B cell (primary cell): ENCODE data around the gene ECHDC1. TPM values are rescaled to one million over a fixed set of nuclear protein-coding genes. Genes with fewer than 3 reads are reported as not detected.

Source experiments
- ATAC-seq: fragments of 200-7000 bp; cut with Tn5 transposase; one replicate; pipeline ENCODE4 v1.10.0; 2021; ENCODE audit warnings: low read depth, mild to moderate bottlenecking, moderate number of reproducible peaks, moderate library complexity
- CTCF ChIA-PET: fragments of 350-600 bp; sonication (Branson Sonifier 250); formaldehyde crosslinking; loops from one replicate; lab custom pipeline; 2021; ENCODE audit warnings: antibody characterized with exemption, inconsistent platforms; lab: Charles Lee
- POLR2A ChIA-PET: fragments of 350-600 bp; sonication (Branson Sonifier 250); formaldehyde crosslinking; loops from one replicate; lab custom pipeline; 2021; ENCODE audit warnings: antibody characterized with exemption; lab: Charles Lee
- DNase-seq: peaks from one replicate; pipeline ENCODE4 v3.0.0; 2013
- H2AFZ ChIP-seq: 2 replicates; pipeline ENCODE4 v1.6.1; 2012; ENCODE audit warnings: mild to moderate bottlenecking, low read depth, low read length; ENCODE audit not compliant: insufficient read depth, poor library complexity, severe bottlenecking
- H3K27ac ChIP-seq, 2 donors: 1 replicate in 1 of 2; 2 replicates in 1 of 2; pipeline ENCODE4 v1.5.1; 2012 to 2013; ENCODE audit warnings: low read length in 2 of 2, mild to moderate bottlenecking in 2 of 2, moderate library complexity in 1 of 2
- H3K27me3 ChIP-seq, 4 experiments: fragments of 200-600 bp in 1 of 4; sonication (generic) in 1 of 4; replicated peaks in 1 of 4; 1 replicate in 2 of 4; 2 replicates in 2 of 4; pipeline versions ENCODE4 v1.6.1 to v1.7.0; 2013 to 2016; ENCODE audit warnings: low read length in 3 of 4, mild to moderate bottlenecking in 2 of 4, mixed read lengths in 1 of 4, moderate library complexity in 1 of 4; ENCODE audit not compliant: insufficient read depth in 4 of 4, control insufficient read depth in 3 of 4; ENCODE audit errors: control extremely low read depth in 1 of 4
- H3K36me3 ChIP-seq, 2 experiments: replicated peaks in 1 of 2; 1 replicate in 1 of 2; 2 replicates in 1 of 2; pipeline versions ENCODE4 v1.6.1 to v1.7.1; 2013; ENCODE audit warnings: low read length in 1 of 2; ENCODE audit not compliant: insufficient read depth in 2 of 2, control insufficient read depth in 1 of 2; ENCODE audit errors: control extremely low read depth in 1 of 2, extremely low read depth in 1 of 2
- H3K4me1 ChIP-seq, 2 donors: fragments of 200-600 bp in 1 of 2; sonication (generic) in 1 of 2; 1 replicate in 1 of 2; 2 replicates in 1 of 2; pipeline versions ENCODE4 v1.5.1 to v1.6.1; 2013 to 2017; ENCODE audit warnings: low read length in 2 of 2; ENCODE audit not compliant: control insufficient read depth in 2 of 2, insufficient read depth in 2 of 2
- H3K4me2 ChIP-seq: replicated peaks from 2 replicates; pipeline ENCODE3; 2012; ENCODE audit warnings: mild to moderate bottlenecking, low read depth, low read length; ENCODE audit not compliant: poor library complexity, severe bottlenecking
- H3K4me3 ChIP-seq, 5 experiments: fragments of 200-600 bp in 1 of 5; sonication (generic) in 1 of 5; 1 replicate in 3 of 5; 2 replicates in 2 of 5; pipeline versions ENCODE4 v1.5.1 to v1.7.0; 2011 to 2016; ENCODE audit warnings: low read length in 4 of 5, mild to moderate bottlenecking in 4 of 5, low read depth in 2 of 5, control low read depth in 1 of 5, moderate library complexity in 1 of 5; ENCODE audit not compliant: insufficient read depth in 1 of 5; ENCODE audit errors: control extremely low read depth in 1 of 5, extremely low read depth in 1 of 5
- H3K79me2 ChIP-seq: fragments of 200-600 bp; sonication (generic); one replicate; pipeline ENCODE4 v1.6.0; 2016; ENCODE audit warnings: low read length; ENCODE audit not compliant: control insufficient read depth, insufficient read depth
- H3K9ac ChIP-seq: fragments of 200-600 bp; sonication (generic); 2 replicates; pipeline ENCODE4 v1.6.1; 2017; ENCODE audit warnings: mild to moderate bottlenecking, low read length, moderate library complexity
- H3K9me3 ChIP-seq, 3 donors: one replicate each; pipeline versions ENCODE4 v1.6.1 to v1.7.1; 2013; ENCODE audit warnings: low read length in 2 of 3; ENCODE audit not compliant: control insufficient read depth in 2 of 3, insufficient read depth in 1 of 3; ENCODE audit errors: control extremely low read depth in 1 of 3
- H4K20me1 ChIP-seq: 2 replicates; pipeline ENCODE4 v1.6.0; 2012; ENCODE audit warnings: mild to moderate bottlenecking, low read length; ENCODE audit not compliant: insufficient read depth, control insufficient read depth, poor library complexity, severe bottlenecking
- H3K27ac Mint-ChIP-seq: one replicate; pipeline ENCODE4 v1.8.0; 2021; ENCODE audit warnings: mixed read lengths
- H3K27me3 Mint-ChIP-seq: one replicate; pipeline ENCODE4 v1.8.0; 2021; ENCODE audit warnings: mixed read lengths
- H3K4me1 Mint-ChIP-seq: one replicate; pipeline ENCODE4 v1.8.0; 2021; ENCODE audit warnings: mixed read lengths
- H3K4me3 Mint-ChIP-seq: one replicate; pipeline ENCODE4 v1.8.0; 2021; ENCODE audit warnings: mixed read lengths
- H3K9me3 Mint-ChIP-seq: one replicate; pipeline ENCODE4 v1.8.0; 2022; ENCODE audit warnings: mixed read lengths; ENCODE audit not compliant: insufficient read depth
- CTCF ChIP-seq: fragments of 200-600 bp; IDR thresholded peaks from one replicate; pipeline ENCODE4 v1.8.0; 2022; ENCODE audit warnings: antibody characterized with exemption, mild to moderate bottlenecking
- EZH2 ChIP-seq: IDR thresholded peaks from 2 replicates; pipeline ENCODE4 v1.6.1; 2012; ENCODE audit warnings: borderline replicate concordance, low read depth, mild to moderate bottlenecking, moderate library complexity, low read length; ENCODE audit not compliant: insufficient read depth, poor library complexity, severe bottlenecking
- WGBS: methylation state at CpG from one replicate; pipeline ENCODE4 v1.1.5; 2013; ENCODE audit warnings: missing lambda C conversion rate; ENCODE audit not compliant: insufficient coverage; 5-methylcytosine and 5-hydroxymethylcytosine counted together
- intact Hi-C: fragments of 100-400 bp; cut with micrococcal nuclease; formaldehyde crosslinking; loops from one replicate; pipeline ENCODE4 v1.10.0; 2022
- polyA plus RNA-seq: library from polyadenylated mRNA; depleted of rRNA; stranded (reverse); fragments of >200 nt; gene quantifications from 2 replicates; pipeline ENCODE4 v1.2.3, GENCODE V29; 2012
- total RNA-seq, 2 donors: library from RNA; stranded (reverse); fragments of 120-200 nt in 1 of 2; gene quantifications; 1 replicate in 1 of 2; 2 replicates in 1 of 2; pipeline versions ENCODE4 v1.2.3 to v1.2.4, GENCODE V29; 2013 to 2022

ECHDC1 gene
- total and polyA plus RNA-seq, 2 donors (not counting 1 experiment from before 2014, with no cell fraction given), result 26.9 to 60.0 TPM

GRCh38 chr6:127367023-127367375 lies 23.6 kb upstream of the ECHDC1 start:
- no peaks in the 10 kb centered on the region for H4K20me1 ChIP-seq
- Mint-ChIP-seq H3K27ac (no peak overlapping the region), H3K27me3 (no peaks in the 10 kb centered on the region), H3K9me3 (peaks cover 4% of the 10 kb centered on the region), H3K4me1 (no peaks in the 10 kb centered on the region), H3K4me3 (no peak overlapping the region)
- H2AFZ ChIP-seq, result no peak overlapping the region
- ATAC-seq, result no peak
- H3K36me3 ChIP-seq, result no peaks in the 10 kb centered on the region
- WGBS, result no CpG with 5 or more reads among the region's 1 CpG
- CTCF ChIA-PET, result no interaction called here
- POLR2A ChIA-PET, result no interaction called here
- intact Hi-C loops, result no loop called here
- no peaks in the 10 kb centered on the region for H3K4me1 ChIP-seq
- TF ChIP-seq CTCF, result no peak
- TF ChIP-seq EZH2, result no peak
- no peak overlapping the region for H3K4me3 ChIP-seq
- H3K79me2 ChIP-seq, result no peaks in the 10 kb centered on the region
- no peaks in the 10 kb centered on the region for H3K27me3 ChIP-seq
- H3K9me3 ChIP-seq, result peaks cover 0 to 2% (median 0%) of the 10 kb centered on the region in 3 donors
- no peak overlapping the region for H3K27ac ChIP-seq
- H3K4me2 ChIP-seq, result no peak overlapping the region
- no peak for DNase-seq
- H3K9ac ChIP-seq, result no peak overlapping the region

- H2AFZ ChIP-seq, result no peak overlapping the region
- POLR2A ChIA-PET, result interaction anchor here (0.6 kb wide), 1 partner anchor 25 kb away, joined by 5 read pairs; no protein-coding TSS in a partner anchor
- peaks cover 0 to 2% (median 0%) of the 10 kb centered on the region in 3 donors for H3K9me3 ChIP-seq
- TF ChIP-seq EZH2 (no peak), CTCF (no peak)
- Mint-ChIP-seq H3K27ac (no peak overlapping the region), H3K9me3 (peaks cover under 1% of the 10 kb centered on the region), H3K27me3 (no peaks in the 10 kb centered on the region), H3K4me3 (no peak overlapping the region), H3K4me1 (no peaks in the 10 kb centered on the region)
- H4K20me1 ChIP-seq, result no peaks in the 10 kb centered on the region
- intact Hi-C loops, result no loop called here
- H3K27ac ChIP-seq, result no peak overlapping the region
- H3K36me3 ChIP-seq, result no peaks in the 10 kb centered on the region
- no peak overlapping the region for H3K4me2 ChIP-seq
- H3K79me2 ChIP-seq, result no peaks in the 10 kb centered on the region
- no peaks in the 10 kb centered on the region for H3K4me1 ChIP-seq
- DNase-seq (no peak), ATAC-seq (no peak)
- CTCF ChIA-PET, result no interaction called here
- no peak overlapping the region for H3K4me3 ChIP-seq
- no peaks in the 10 kb centered on the region for H3K27me3 ChIP-seq
- no peak overlapping the region for H3K9ac ChIP-seq
- 100% methylated on average over 2 of the region's 5 CpGs for WGBS
These were observed 23.0 kb upstream of the ECHDC1 start for GRCh38 chr6:127366282-127367022.
